Mucosa of stomach (tissue), 1 donor: ENCODE data around the gene PCSK5.

ENCODE experiments used
- H3K27me3 ChIP-seq: one replicate; pipeline ENCODE4 v1.7.0; 2013; ENCODE audit warnings: mild to moderate bottlenecking, low read length; ENCODE audit not compliant: control insufficient read depth, insufficient read depth
- H3K36me3 ChIP-seq: one replicate; pipeline ENCODE4 v1.7.0; 2013; ENCODE audit warnings: low read length; ENCODE audit not compliant: control insufficient read depth, insufficient read depth
- H3K4me1 ChIP-seq: one replicate; pipeline ENCODE4 v1.7.0; 2013; ENCODE audit warnings: mild to moderate bottlenecking, low read length; ENCODE audit not compliant: control insufficient read depth, insufficient read depth
- H3K4me3 ChIP-seq: one replicate; pipeline ENCODE4 v1.7.0; 2013; ENCODE audit warnings: low read length
- H3K9ac ChIP-seq: one replicate; pipeline ENCODE4 v1.7.0; 2013; ENCODE audit warnings: mild to moderate bottlenecking, low read length, moderate library complexity
- H3K9me3 ChIP-seq: one replicate; pipeline ENCODE4 v1.7.0; 2013; ENCODE audit warnings: mild to moderate bottlenecking, low read length, moderate library complexity; ENCODE audit not compliant: control insufficient read depth
- donor health status: Pancreatic carcinoma.

Gene PCSK5

DNA sequence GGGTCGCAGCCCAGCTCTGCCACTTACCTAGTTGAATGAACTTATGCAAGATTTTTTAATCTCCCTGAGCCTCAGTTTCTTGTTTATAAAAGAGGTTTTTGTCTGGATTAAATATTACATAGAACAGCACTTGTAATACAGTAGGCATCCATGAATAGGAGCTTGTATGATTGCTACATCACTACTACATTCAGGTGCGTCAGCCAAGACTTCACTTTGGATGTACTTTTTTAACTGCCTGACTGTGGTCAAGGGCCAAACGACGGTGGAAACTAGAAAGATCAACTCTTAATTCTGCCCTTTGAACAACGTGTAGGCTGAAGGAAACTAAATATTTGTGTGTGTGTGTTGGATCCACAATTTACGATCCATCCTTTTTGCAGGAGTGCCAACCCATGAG is 330.9 kb downstream of the PCSK5 start:
- Histone ChIP-seq H3K36me3 (no peaks in the 10 kb centered on the region), H3K9me3 (no peaks in the 10 kb centered on the region), H3K27me3 (no peaks in the 10 kb centered on the region), H3K4me3 (no peak overlapping the region), H3K9ac (no peak overlapping the region), H3K4me1 (no peaks in the 10 kb centered on the region)

DNA sequence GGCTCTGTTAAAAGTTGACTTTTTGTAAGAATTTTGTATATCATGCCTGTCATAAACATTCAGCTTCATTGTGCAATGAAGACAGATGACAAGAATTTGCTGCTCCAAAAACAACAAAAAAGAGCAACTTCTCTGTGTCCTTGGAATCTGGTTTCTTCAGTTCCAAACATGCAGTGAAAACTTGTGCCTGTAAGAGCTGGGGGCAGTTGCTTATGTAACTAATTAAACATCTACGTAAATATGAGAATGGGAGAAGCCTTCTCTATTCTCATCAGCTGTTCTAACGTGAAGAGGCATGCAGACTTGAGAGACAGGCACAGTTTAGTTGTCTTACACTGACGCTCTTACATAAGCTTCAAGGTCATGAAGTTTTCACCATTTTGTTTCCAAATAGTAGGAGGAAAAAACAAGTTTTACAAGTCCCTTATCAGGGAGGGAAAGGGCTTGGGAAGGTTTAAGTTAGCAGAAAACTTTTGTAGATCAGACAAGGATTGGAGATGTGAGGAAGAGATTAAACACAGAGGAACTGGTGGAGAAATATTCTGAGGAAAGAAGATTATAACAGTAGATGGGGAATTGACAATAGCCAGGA is 333.4 kb downstream of the PCSK5 start:
- no peaks in the 10 kb centered on the region for H3K9me3 ChIP-seq
- no peak overlapping the region for H3K4me3 ChIP-seq
- no peaks in the 10 kb centered on the region for H3K27me3 ChIP-seq
- no peaks in the 10 kb centered on the region for H3K4me1 ChIP-seq
- no peak overlapping the region for H3K9ac ChIP-seq
- H3K36me3 ChIP-seq: no peaks in the 10 kb centered on the region

DNA sequence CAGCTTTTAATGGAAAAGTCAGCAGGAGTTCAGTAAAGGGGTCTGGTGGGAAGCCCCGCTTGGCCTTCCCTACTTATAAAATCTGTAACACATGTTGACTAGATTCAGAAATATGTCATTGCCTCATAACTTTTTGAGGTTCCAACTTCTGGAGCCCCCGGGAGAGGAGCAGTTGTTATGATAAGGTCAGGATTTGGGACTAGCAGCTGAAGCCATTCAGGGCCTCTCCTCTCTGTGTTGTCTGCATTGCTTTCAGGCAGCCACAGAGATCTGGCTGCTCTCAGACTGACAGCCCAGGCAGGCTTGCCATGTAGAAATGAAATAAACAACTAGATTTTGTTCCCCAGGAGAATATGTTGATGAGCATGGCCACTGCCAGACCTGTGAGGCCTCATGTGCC is 336.7 kb downstream of the PCSK5 start:
- no peaks in the 10 kb centered on the region for H3K4me1 ChIP-seq
- H3K27me3 ChIP-seq: no peaks in the 10 kb centered on the region
- H3K9ac ChIP-seq: no peak overlapping the region

DNA sequence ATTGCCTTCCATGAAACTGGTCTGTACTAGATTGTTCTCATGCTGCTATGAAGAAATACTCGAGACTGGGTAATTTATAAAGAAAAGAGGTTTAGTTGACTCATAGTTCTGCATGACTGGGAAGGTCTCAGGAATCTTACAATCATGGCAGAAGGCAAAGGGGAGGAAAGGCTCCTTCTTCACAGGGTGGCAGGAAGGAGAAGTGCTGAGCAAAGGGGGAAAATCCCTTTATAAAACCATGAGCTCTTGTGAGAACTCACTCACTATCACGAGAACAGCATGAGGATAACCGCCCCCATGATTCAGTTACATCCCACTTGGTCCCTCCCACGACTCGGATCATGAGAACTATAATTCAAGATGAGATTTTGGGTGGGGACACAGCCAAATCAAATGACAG is 340.5 kb downstream of the PCSK5 start:
- no peaks in the 10 kb centered on the region for H3K27me3 ChIP-seq
- H3K4me3 ChIP-seq: no peak overlapping the region
- no peaks in the 10 kb centered on the region for H3K9me3 ChIP-seq
- H3K36me3 ChIP-seq: no peaks in the 10 kb centered on the region
- no peaks in the 10 kb centered on the region for H3K4me1 ChIP-seq
- H3K9ac ChIP-seq: no peak overlapping the region

More for the DNA sequence above, 336.7 kb downstream of the PCSK5 start:
- no peaks in the 10 kb centered on the region for H3K9me3 ChIP-seq
- no peaks in the 10 kb centered on the region for H3K36me3 ChIP-seq
- no peak overlapping the region for H3K4me3 ChIP-seq

DNA sequence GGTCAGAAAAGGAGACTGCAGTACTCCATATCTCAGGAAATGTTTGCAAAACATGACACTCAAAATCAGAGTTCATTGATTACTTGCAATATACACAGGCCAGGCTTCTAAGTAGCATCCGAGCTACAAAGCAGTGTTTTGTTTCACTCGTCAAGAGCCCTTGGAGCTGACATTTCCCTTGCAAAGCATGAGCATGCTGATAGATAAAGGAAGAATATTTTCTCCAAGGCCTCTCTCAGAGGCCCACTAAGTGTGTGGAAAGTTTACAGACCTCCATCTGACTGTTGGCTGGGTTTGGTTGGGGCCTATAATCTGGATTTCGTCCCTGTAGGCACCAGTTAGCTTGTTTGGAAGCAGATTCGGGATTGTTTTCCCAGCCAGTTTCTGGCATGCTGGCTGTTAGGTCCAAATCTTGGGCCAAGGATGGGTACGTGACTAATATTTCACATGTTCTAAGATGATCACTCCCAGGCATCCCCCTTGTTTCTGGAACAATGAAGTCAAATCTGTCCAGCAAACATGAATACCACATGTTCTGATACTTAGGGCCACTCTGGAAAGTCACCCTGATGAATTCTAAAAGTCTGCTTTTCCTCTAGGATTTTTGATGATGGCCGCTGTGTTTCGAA is 342.5 kb downstream of the PCSK5 start:
- Histone ChIP-seq H3K4me1 (no peaks in the 10 kb centered on the region), H3K9ac (no peak overlapping the region), H3K36me3 (no peaks in the 10 kb centered on the region), H3K27me3 (no peaks in the 10 kb centered on the region), H3K4me3 (no peak overlapping the region), H3K9me3 (no peaks in the 10 kb centered on the region)

DNA sequence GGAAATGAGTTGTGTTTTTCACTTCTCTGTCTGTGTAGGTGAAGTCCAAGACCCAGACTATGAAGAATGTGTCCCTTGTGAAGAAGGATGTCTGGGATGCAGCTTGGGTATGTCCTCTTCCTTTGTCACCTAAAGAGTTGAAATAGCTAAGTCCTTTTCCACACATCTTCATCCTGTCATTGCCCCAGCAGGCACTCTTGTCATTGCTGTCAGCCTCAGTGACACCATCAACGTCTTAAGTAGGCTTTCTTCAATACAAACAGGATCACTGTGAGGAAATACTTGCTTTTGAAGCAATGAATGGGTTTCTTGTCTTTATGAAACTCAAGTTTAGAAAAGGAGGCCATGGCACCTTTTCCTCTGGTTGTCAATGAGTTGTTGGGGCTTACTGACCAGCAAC is 350.1 kb downstream of the PCSK5 start:
- no peaks in the 10 kb centered on the region for H3K9me3 ChIP-seq
- no peaks in the 10 kb centered on the region for H3K36me3 ChIP-seq
- H3K4me3 ChIP-seq: no peak overlapping the region
- no peak overlapping the region for H3K9ac ChIP-seq
- H3K27me3 ChIP-seq: no peaks in the 10 kb centered on the region
- H3K4me1 ChIP-seq: no peaks in the 10 kb centered on the region

DNA sequence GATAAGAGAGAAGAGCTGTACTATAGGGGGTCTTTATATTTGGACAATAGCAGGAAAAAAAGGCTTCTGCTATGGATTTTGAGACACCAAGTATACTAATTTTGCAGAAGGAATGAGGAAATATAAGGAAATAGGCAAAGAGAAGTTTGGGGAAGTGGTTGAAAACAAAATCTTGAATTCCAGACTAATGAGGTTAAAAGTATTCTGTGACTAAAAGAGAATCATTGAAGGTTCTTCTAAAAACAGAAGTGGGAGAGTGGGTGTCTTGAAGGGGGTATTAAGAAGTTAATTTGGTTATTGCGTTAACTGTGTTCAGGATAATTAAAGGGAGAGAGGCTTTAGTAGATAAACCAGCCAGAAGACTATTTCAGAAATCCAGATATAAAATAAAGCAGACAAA is 355.0 kb downstream of the PCSK5 start:
- H3K27me3 ChIP-seq: no peaks in the 10 kb centered on the region
- no peaks in the 10 kb centered on the region for H3K36me3 ChIP-seq
- H3K9me3 ChIP-seq: no peaks in the 10 kb centered on the region
- no peak overlapping the region for H3K9ac ChIP-seq
- H3K4me3 ChIP-seq: no peak overlapping the region
- H3K4me1 ChIP-seq: no peaks in the 10 kb centered on the region

DNA sequence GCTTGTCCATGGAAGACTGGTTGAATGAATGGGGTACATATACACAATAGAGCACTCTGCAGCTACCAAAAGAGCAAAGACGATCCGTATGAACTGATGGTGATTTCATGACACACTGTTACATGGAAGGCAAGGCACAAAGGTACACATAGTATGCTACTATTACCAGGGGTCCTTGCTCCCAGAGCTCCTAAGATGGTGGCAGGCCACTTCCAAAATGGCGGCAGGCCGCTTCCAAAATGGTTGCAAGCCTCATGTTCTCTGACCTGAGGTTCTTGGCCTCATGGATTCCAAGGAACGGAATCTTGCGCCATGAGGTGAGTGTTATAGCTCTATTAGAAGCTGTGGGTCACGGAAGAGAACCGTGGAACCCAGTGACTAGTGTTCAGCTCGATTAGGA is 356.2 kb downstream of the PCSK5 start:
- Histone ChIP-seq H3K36me3 (no peaks in the 10 kb centered on the region), H3K4me3 (no peak overlapping the region), H3K9ac (no peak overlapping the region), H3K9me3 (no peaks in the 10 kb centered on the region), H3K4me1 (no peaks in the 10 kb centered on the region), H3K27me3 (no peaks in the 10 kb centered on the region)

DNA sequence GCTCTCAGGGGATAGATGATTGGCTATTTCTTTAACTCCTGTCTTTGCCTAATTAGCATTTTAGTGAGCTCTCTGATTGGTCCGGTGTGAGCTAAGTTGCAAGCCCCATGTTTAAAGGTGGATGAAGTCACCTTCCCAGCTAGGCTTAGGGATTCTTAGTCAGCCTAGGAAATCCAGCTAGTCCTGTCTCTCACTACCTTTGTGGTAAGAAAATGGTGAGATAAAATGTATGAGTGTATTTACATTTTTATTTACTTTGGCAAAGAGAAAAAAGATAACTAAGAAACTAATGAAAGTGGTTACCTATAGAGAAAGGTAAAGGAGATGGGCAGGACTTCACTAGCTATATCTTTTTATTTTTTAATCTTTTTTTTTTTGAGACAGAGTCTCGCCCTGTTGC is 357.0 kb downstream of the PCSK5 start:
- Histone ChIP-seq H3K4me3 (no peak overlapping the region), H3K36me3 (no peaks in the 10 kb centered on the region), H3K27me3 (no peaks in the 10 kb centered on the region), H3K9ac (no peak overlapping the region), H3K4me1 (no peaks in the 10 kb centered on the region), H3K9me3 (no peaks in the 10 kb centered on the region)

DNA sequence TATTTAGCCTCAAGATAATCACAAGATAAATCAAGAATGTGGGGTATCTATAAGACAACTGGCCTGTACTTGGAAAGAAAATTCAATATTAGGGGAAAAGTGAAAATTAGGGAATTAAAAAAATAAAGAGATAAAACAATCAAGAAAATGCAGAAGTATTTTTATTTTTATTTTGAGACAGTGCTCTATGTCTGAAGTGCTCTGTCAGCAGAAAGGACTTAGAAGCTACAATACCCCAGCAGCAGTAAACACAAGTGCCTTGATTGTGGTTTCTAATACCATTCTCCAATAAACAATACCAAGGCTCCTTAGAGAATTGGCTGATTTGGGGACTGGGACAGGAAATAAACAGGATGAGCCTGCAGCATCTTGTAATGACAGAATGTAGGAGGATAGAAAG is 358.8 kb downstream of the PCSK5 start:
- Histone ChIP-seq H3K4me3 (no peak overlapping the region), H3K36me3 (no peaks in the 10 kb centered on the region), H3K9ac (no peak overlapping the region), H3K27me3 (no peaks in the 10 kb centered on the region), H3K9me3 (no peaks in the 10 kb centered on the region), H3K4me1 (no peaks in the 10 kb centered on the region)

DNA sequence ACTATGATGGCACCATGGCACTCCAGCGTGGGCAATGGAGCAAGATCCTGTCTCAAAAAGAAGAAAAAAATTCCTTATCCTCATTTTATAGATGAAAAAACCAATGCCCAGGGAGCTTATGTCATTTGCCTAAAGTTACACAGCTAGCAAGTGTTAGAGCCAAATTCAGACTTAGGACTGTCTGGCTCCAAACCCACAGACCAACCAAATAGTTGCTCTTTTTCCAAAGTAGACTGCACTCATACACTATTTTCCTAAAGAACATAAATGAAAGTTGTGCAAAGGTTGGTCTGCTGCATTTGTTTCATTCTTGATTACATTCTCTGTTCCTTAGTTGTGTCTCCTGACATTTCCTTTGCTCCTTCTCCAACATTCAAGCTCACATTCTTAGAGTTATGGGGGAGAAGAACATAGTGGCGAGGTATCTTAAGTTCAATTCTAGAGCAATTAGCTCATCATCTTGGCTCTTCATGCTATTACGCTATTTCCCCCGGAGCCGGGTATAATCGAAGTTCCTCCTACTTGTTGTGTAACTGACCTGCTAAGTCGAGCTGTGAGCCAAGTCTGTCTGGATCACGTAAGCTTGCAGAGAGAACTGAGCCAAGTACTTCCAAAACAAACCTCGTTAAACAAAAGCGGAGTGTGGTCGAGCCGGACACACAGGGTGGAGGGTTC is 365.4 kb downstream of the PCSK5 start:
- H3K4me3 ChIP-seq: no peak overlapping the region
- H3K9ac ChIP-seq: no peak overlapping the region
- H3K36me3 ChIP-seq: no peaks in the 10 kb centered on the region
- no peaks in the 10 kb centered on the region for H3K4me1 ChIP-seq
- no peaks in the 10 kb centered on the region for H3K27me3 ChIP-seq
- no peaks in the 10 kb centered on the region for H3K9me3 ChIP-seq

DNA sequence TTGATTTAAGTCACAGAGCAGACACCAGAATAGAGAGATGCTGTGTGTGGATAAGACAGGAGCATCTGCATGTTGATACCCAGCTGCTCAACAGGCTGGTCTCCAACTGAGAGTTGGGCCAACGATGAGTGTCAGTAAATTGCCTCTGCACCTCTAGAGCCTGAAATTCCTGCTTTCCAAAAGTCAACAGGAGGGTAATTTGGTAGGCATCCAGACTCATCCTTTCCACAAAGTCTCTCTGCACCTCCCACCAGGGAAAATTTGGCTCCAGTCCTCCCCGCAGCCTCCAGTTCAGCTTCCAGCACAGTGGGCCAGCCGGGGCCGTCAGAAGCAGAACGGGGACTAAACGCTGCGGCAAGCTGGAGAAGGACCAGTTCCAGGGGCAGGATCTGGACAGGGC is 366.8 kb downstream of the PCSK5 start:
- Histone ChIP-seq H3K36me3 (no peaks in the 10 kb centered on the region), H3K4me3 (no peak overlapping the region), H3K9me3 (no peaks in the 10 kb centered on the region), H3K9ac (no peak overlapping the region), H3K27me3 (no peaks in the 10 kb centered on the region), H3K4me1 (no peaks in the 10 kb centered on the region)
